OCI-M1 (cell line): ENCODE measurements around the gene GALNT11.
"Not testable (repeated sequence)": the region's sequence is repeated elsewhere in the genome, so short reads cannot be mapped to it uniquely, and the experiment has no call there.

Experiments used
- DNase-seq: peaks from one replicate; lab custom pipeline; 2025; lab: John Stamatoyannopoulos, UW

Gene GALNT11

DNA sequence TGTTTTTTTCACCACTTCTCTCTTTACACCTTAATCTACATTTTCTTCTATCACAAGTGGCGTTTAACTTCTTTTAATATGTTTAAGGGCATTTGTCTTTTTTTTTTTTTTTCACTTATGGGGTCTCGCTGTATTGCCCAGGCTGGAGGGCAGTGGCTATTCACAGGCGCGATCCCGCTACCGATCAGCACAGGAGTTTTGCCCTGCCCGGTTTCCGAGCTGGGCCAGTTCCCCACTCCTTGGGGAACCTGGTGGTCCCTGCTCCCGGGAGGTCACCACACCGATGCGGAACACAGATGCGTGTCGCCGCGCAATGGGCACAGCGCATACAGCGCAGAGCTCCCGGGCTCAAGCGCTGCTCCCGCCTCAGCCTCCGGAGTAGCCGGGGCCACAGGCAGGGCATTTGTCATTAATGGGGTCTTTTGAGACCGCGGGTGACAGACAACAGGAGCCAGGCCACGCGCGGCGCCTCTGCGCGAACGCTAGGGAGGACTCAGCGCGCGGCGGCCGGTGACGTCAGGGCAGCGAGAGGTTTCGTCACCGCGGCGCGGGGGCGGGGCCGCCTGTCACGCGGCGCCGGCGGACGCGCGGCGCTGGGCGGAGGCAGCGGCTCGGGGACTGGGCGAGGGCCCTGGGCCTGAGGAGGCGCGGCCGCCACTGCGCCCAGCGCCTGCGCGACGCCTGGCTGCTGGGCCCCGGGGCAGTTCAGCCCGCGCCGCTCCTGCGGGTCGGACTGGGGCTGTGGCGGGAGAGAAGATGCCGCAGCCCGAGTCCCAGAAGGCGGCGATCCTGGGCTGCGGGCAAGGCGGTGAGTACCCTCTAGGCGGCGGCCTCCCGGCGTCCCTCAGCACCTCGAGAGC, at the start of gene GALNT11:
GALNT11 (plus strand) TSS at position 598 of the 860 bp plus-strand sequence. CDS start 68,554 bp downstream, outside the sequence.
- peak; percentile 63 for DNase-seq

DNA sequence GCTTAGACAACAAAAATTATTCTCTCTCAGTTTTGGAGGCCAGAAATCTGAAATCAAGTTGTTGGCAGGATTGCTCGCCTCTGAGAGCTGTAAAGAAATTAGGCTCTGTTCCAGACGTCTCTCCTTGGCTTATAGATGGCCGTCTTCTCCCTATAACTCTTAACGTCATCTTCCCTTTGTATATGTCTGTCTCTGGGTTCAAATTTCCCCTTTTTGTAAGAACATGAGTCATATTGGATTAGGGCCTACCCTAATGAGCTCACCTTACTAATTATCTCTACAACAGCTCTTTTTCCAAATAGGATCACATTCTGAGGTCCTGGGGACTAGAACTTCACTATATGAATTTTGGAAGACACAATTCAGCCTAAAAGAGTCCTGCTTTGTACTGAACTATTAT, 46.9 kb upstream of the GALNT11 start:
- no peak for DNase-seq

GRCh38 chr7:151981223-151981622, 44.3 kb upstream of the GALNT11 start:
- no peak for DNase-seq

DNA sequence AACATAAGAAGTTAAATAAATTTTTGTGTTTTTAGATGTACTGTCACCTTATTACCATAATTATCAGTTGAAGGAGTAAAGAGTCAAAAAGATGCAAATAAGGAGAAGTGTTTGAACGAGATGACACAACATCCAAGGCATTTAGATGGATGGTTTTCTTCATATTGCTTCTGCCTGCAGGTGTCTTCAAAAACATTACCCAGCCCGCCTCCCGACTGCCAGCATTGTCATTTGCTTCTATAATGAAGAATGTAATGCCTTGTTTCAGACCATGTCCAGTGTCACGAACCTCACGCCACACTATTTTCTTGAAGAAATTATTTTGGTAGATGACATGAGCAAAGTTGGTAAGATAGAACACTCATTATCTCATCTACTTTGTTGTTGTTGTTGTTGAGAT, 42.7 kb upstream of the GALNT11 start:
- DNase-seq, result no peak

DNA sequence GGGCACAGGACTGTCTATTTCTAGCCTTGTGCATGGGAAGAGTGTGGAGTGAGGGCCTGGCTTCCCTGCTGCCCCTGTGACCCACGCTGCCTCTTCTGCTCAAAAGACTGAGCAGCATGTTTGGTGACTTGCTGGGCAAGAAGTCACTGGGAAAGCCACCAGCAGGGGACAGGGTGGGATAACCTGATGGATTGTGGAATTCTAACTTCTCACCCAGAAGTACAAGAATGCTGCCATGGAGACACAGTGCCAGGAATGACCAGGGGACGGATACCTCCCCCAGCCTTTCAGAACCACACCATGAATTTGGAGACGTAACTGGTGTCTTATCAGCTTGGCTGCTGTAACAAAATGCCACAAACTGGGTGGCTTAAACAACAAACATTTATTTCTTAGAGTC, 40.9 kb upstream of the GALNT11 start:
- no peak for DNase-seq

GRCh38 chr7:151987748-151988529, 37.5 kb upstream of the GALNT11 start:
- no peak for DNase-seq

DNA sequence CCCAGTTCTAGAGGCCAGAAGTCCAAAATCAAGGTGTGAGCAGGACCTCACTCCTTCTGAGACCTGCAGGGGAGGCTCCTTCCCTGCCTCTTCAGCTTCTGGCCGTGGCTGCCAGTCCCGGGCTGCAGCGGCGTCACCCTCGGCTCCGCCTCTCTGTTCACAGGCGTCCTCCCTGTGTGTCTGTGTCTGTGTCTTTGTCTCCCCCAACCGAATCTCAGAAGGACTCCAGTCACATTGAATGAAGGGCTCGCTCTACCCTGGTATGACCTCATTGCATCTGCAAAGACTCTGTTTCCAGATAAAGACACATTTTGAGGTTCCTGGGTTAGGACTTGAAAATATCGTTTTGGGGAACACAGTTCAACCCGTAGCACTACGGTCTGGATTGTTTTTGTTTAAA, 33.1 kb upstream of the GALNT11 start:
- peak; percentile 55 for DNase-seq

DNA sequence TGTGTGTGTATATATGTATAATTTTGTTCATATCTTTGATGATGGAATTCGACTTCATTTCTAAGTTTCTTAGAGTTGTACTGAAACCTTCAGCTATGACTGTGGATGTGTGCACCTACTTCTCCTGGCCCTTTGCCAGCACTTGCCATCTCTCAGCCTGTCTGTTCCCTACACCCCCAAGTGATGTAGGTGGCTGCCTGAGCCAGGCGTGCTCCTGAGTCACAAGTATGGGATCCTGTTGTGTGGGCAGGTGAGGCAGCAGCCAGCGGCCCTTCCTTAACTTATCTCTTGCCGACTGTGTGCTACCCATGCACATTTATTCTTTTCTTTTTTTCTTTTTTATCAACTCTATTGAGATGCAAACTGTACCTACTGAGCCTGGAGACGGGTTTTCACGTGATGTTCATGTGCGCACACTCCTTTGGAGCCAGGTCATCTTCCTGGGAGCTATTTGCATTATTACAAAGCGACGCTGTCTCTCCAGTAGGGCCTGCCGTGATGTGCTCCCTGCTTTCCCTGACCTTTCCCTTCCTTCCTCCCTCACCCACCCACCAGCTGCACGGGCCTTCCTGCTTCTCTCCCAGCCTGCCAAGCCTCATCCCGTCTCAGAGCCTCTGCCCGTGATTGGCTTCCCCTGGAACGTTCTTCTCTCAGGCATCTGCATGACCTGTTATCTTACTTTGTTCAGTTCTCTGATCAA, 31.3 kb upstream of the GALNT11 start:
- no peak for DNase-seq

- no peak for DNase-seq
These were observed 25.9 kb upstream of the GALNT11 start for GRCh38 chr7:151999424-152000090.

DNA sequence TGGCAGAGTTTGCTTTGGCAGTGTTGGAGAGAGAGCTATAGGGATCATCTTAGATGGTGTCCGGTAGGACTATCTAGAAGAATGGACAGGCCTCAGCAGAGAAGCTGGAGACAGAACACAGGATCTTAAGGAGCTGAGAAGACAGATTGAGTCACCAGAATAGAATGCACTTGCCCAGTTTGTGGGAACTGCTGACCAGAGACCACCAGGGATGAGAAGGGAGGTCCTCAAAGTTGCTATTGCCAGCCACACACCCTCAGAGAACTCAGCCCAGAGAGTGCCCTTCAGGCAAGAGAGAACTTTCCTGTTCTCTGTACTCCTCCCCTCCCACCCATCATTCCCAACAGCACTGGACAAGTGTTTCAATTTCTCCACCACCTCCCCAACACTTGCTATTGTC, 25.3 kb upstream of the GALNT11 start:
- no peak for DNase-seq

- no peak for DNase-seq
These were observed 19.1 kb upstream of the GALNT11 start for GRCh38 chr7:152006336-152006735.

GRCh38 chr7:152011860-152012259, 13.6 kb upstream of the GALNT11 start:
- DNase-seq, result no peak

- no peak for DNase-seq
These were observed 12.2 kb upstream of the GALNT11 start for GRCh38 chr7:152013230-152013629.

DNA sequence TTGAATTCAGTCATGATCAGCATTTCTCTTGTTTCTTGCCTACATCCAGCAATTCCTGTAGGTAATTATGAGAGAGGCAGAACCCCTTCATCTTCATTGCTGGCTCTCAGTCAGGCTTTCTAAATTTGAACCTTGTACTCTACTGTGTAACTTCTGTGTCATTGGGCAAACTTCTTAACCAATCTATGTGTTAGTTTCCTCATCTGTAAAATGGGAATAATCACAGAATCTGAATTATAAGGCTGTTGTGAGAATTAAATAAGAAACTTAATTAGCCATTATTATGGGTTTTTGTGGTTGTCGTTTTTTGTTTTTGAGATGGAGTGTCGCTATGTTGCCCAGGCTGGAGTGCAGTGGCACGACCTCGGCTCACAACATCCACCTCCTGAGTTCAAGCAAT, 11.5 kb upstream of the GALNT11 start:
- no peak for DNase-seq

GRCh38 chr7:152014722-152015121, 10.8 kb upstream of the GALNT11 start:
- DNase-seq, result no peak

DNA sequence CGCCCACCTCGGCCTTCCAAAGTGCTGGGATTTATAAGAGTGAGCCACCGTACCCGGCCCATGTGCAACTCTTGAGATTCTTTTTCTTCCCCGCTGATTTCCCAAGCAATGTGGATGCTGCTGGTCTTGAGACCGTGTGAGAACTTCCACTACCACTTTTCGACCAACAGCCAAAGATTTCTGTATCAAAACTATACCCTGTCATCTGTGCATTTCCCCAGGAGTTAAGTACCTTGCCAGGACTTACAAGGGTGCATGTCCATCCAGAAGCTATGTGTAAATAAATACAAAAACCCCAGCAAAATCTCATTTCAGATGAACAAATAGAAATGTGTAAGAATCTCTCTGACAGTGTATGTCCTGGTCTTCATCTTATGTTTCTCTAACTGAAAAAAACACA, 9.9 kb upstream of the GALNT11 start:
- DNase-seq, result no peak

DNA sequence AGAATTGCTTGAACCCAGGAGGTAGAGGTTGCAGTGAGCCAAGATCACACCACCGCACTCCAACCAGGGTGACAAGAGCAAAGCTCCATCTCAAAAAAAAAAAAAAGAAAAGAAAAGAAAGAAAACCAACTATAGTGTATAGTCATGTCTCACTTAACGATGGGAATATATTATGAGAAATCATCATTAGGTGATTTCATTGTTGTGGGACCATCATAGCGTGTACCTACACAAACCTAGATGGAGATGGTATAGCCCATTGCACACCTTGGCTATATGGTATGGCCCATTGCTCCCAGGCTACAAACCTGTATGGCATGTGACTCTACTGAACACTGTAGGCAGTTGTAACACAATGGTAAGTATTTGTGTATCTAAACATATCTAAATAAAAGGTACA, 8.5 kb upstream of the GALNT11 start:
- no peak for DNase-seq

DNA sequence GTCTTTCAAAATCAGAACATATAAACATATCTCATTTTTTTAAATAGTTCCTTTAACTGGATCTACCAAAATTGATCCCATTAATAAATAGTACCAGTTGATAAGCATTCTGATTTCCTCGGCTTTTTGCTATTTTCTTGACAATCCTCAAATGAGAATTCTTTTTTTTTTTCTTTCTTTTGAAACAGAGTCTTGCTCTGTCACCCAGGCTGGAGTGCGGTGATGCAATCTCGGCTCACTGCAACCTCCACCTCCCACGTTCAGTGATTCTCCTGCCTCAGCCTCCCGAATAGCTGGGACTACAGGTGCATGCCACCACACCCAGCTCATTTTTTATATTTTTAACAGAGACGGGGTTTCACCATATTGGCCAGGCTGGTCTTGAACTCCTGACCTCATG, 7.8 kb upstream of the GALNT11 start:
- DNase-seq, result not testable (repeated sequence)

GRCh38 chr7:152021740-152022139, 3.7 kb upstream of the GALNT11 start:
- DNase-seq, result not testable (repeated sequence)

- no peak for DNase-seq
These were observed 740 bp downstream of the GALNT11 start for GRCh38 chr7:152025937-152026890.
